ENCODE measurements around the gene GP9.

GRCh38 chr3:129038121-129038855 lies 22.3 kb upstream of the GP9 start:
- TF ChIP-seq USF2 (IDR thresholded peaks at IDR 0.05; ENCODE audit: borderline replicate concordance, low read depth, low read length) (no peak), IRF3 (IDR thresholded peaks at IDR 0.05; ENCODE audit: low read depth, low read length) (no peak), POLR2AphosphoS5 (IDR thresholded peaks at IDR 0.05; ENCODE audit: low read depth, low read length) (no peak), EP300 (IDR thresholded peaks at IDR 0.05; ENCODE audit: borderline replicate concordance in 1 of 2, low read depth in 1 of 2, low read length in 1 of 2) (no peak), YY1 (IDR thresholded peaks at IDR 0.05; ENCODE audit: low read depth) (no peak), TAF1 (IDR thresholded peaks at IDR 0.05; ENCODE audit: borderline replicate concordance, low read depth, low read length) (no peak), SMC3 (IDR thresholded peaks at IDR 0.05; ENCODE audit: low read depth, low read length) (no peak), CTCF (IDR thresholded peaks at IDR 0.05) (no peak), REST (IDR thresholded peaks at IDR 0.05; ENCODE audit: low read depth, low read length) (no peak)
